AG09319 (cell line): Measurements from ENCODE around the gene UXT.

ENCODE experiments used
- DNase-seq: peaks from one replicate; pipeline ENCODE4 v3.0.0-alpha.2; 2010; ENCODE audit warnings: low read depth; ENCODE audit errors: extremely low read depth
- TF ChIP-seq, protein P1 (sequence below): IDR thresholded peaks from 2 replicates; pipeline ENCODE4 v1.5.1; 2011; ENCODE audit warnings: low read depth, mild to moderate bottlenecking, inconsistent platforms, low read length, moderate library complexity

UXT gene

GRCh38 chrX:47633689-47634590 lies 25.0 kb downstream of the UXT start:
- TF ChIP-seq, protein P1, sequence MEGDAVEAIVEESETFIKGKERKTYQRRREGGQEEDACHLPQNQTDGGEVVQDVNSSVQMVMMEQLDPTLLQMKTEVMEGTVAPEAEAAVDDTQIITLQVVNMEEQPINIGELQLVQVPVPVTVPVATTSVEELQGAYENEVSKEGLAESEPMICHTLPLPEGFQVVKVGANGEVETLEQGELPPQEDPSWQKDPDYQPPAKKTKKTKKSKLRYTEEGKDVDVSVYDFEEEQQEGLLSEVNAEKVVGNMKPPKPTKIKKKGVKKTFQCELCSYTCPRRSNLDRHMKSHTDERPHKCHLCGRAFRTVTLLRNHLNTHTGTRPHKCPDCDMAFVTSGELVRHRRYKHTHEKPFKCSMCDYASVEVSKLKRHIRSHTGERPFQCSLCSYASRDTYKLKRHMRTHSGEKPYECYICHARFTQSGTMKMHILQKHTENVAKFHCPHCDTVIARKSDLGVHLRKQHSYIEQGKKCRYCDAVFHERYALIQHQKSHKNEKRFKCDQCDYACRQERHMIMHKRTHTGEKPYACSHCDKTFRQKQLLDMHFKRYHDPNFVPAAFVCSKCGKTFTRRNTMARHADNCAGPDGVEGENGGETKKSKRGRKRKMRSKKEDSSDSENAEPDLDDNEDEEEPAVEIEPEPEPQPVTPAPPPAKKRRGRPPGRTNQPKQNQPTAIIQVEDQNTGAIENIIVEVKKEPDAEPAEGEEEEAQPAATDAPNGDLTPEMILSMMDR: no peak
- DNase-seq: no peak

DNA sequence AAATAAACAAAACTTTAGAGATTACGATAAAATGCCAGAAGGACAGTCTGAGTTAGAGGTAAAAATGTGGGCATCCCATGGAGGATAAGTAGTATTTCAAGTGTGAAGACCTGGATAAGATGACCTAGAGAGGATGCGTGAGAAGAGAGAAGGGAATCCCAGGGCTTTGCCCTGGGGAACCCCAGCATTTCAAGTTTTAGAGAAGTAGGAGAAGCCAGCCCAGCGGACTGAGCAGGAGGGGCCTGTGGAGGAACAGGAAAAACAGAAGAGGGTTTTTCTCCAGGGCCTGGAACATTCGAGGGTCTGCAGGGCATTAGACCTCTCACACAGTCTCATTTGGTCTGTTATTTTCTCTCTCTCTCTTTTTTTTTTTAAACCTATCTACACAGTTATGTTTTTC lies 26.3 kb downstream of the UXT start:
- TF ChIP-seq, protein P1: no peak
- DNase-seq: no peak

DNA sequence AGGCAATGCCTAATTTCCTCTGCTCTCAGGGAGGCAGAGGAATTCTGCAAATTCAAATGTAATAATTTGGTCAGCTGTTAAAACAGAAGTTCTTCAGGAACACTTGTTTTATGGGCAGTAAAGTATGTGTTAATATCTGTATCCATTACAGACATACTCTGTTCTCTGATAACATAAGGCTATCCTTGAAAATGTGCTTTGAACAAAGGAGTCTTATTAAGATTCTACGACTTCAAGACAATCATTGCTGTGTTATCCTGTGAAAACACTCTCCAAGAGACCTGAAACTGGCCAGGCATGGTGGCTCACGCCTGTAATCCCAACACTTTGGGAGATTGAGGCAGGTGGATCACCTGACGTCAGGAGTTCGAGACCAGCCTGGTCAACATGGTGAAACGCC lies 27.3 kb downstream of the UXT start:
- TF ChIP-seq, protein P1: no peak
- no peak for DNase-seq

DNA sequence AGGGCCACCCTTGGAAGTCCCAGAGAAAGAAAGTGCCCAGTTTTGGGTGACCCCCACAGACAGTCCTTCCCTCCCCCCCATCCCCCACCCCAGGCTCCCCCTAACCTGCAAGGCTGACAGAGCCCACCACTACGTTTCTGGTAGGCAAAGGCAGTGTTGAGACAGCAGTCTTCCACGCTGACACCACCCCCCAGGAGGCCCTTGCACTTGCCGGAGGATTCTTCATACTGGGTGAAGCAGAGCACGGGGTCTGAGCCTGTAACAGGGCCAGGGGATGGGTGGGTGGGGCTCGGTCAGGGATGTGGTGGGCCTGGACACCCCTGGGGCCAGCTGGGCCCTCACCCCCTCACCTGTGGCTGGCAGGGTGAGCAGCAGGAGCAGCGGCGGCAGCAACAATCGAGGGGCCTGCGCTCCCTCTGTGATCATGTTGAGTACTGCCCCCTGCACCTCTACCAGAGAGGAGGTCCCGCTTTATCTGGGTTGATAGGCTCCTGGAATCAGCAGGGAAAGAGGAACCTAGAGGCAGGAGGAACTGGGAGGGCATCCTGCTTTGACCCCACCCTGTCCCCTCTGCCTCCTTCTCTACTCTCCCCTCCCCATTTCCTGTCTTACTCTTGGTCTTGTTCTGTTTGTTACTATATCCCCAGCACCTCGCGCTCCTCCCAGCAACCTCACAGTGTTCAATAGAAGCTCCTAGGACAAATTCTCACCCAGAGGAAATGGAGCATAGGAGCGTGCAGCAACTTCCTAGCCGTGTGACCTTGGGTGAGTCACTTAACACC lies 29.4 kb downstream of the UXT start, which contains the start of gene CFP:
CFP (minus strand) TSS at position 512 of the 782 bp plus-strand sequence; CDS start at position 426, 86 bp downstream.
- no peak for DNase-seq
- TF ChIP-seq, protein P1: no peak

GRCh38 chrX:47628982-47629381 lies 30.0 kb downstream of the UXT start:
- no peak for DNase-seq
- TF ChIP-seq, protein P1: no peak

DNA sequence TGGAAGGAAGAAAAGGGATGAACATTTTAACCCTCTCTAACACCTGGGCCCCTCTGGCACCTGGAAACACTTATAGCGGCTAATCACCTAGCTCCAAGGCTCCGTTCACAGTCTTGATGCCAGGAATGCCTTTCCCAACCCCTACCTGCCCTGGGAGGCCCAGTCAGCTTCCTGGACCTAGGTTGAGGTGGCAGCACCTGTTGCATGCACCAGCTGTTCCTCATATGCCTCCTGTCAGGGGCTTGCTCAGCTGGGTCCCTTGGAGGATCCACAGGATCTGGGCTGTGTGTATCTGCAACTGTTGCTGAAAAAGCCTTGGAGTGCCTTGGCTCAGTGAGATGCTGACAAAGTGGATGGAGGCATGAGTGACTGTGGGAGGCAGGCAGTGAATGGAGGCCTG lies 33.6 kb downstream of the UXT start:
- no peak for DNase-seq
- TF ChIP-seq, protein P1: no peak
